IMR-90 (cell line): ENCODE measurements around the gene TMED10. TPM values are rescaled to one million over a fixed set of nuclear protein-coding genes. Genes with fewer than 3 reads are reported as not detected.

Experiments
- ATAC-seq: fragments of 200-7000 bp; cut with Tn5 transposase; 2 replicates; pipeline ENCODE4 v1.9.1; 2020; ENCODE audit warnings: low read depth, mild to moderate bottlenecking, moderate library complexity
- BruUV-seq: library from RNA; stranded (reverse); fragments of 400-500 nt; replicated peaks from 2 replicates; lab custom pipeline; 2021; lab: Mats Ljungman, UMichigan
- CTCF ChIA-PET: fragments of 300-600 bp; formaldehyde crosslinking; extraction: SDS; loops from one replicate; lab custom pipeline; 2021; ENCODE audit warnings: antibody characterized with exemption; lab: Yijun Ruan, JAX
- POLR2A ChIA-PET: fragments of 300-600 bp; sonication (Branson Sonifier 250); formaldehyde crosslinking; loops from one replicate; lab custom pipeline; 2022; ENCODE audit warnings: antibody characterized with exemption; ENCODE audit not compliant: unreplicated experiment; lab: Charles Lee
- DNase-seq: peaks from one replicate; pipeline ENCODE4 v3.0.0; 2013
- H2AFZ ChIP-seq: replicated peaks from 2 replicates; pipeline ENCODE3; 2013; ENCODE audit warnings: low read length, mild to moderate bottlenecking; ENCODE audit not compliant: poor library complexity
- H2AK5ac ChIP-seq: 2 replicates; pipeline ENCODE4 v1.6.1; 2013; ENCODE audit warnings: low read depth, low read length, inconsistent platforms
- H2AK9ac ChIP-seq: replicated peaks from 2 replicates; pipeline ENCODE3; 2013; ENCODE audit warnings: mild to moderate bottlenecking, low read depth, low read length, moderate library complexity; ENCODE audit not compliant: poor library complexity
- H2BK120ac ChIP-seq: 2 replicates; pipeline ENCODE4 v1.6.1; 2013; ENCODE audit warnings: low read depth, low read length, inconsistent platforms
- H2BK15ac ChIP-seq: 3 replicates; pipeline ENCODE4 v1.6.1; 2013; ENCODE audit warnings: low read depth, low read length, inconsistent platforms
- H2BK20ac ChIP-seq: 2 replicates; pipeline ENCODE4 v1.6.1; 2013; ENCODE audit warnings: low read depth, mild to moderate bottlenecking, inconsistent platforms, low read length, moderate library complexity
- H2BK5ac ChIP-seq: 2 replicates; pipeline ENCODE4 v1.6.1; 2013; ENCODE audit warnings: mild to moderate bottlenecking, low read depth, low read length, inconsistent platforms; ENCODE audit not compliant: poor library complexity, severe bottlenecking
- H3K14ac ChIP-seq: replicated peaks from 2 replicates; pipeline ENCODE4 v1.6.1; 2013; ENCODE audit warnings: low read depth, low read length, inconsistent platforms
- H3K18ac ChIP-seq: 2 replicates; pipeline ENCODE4 v1.6.1; 2013; ENCODE audit warnings: low read depth, low read length, control low read depth
- H3K23ac ChIP-seq: 2 replicates; pipeline ENCODE4 v1.6.1; 2013; ENCODE audit warnings: low read depth, low read length, inconsistent platforms
- H3K27ac ChIP-seq: 2 replicates; pipeline ENCODE4 v1.5.1; 2013; ENCODE audit warnings: mild to moderate bottlenecking, control low read depth, low read length; ENCODE audit not compliant: insufficient read depth
- H3K27me3 ChIP-seq: 2 replicates; pipeline ENCODE4 v1.6.1; 2013; ENCODE audit warnings: low read length; ENCODE audit not compliant: control insufficient read depth, insufficient read depth
- H3K36me3 ChIP-seq: 2 replicates; pipeline ENCODE4 v1.6.1; 2013; ENCODE audit warnings: low read length, mixed read lengths; ENCODE audit not compliant: control insufficient read depth, insufficient read depth
- H3K4ac ChIP-seq: 2 replicates; pipeline ENCODE4 v1.6.1; 2013; ENCODE audit warnings: low read depth, low read length, inconsistent platforms
- H3K4me1 ChIP-seq: 2 replicates; pipeline ENCODE4 v1.6.1; 2013; ENCODE audit warnings: low read length, mixed read lengths; ENCODE audit not compliant: control insufficient read depth, insufficient read depth
- H3K4me2 ChIP-seq: 2 replicates; pipeline ENCODE4 v1.6.1; 2013; ENCODE audit warnings: low read depth, mild to moderate bottlenecking, control low read depth, low read length, moderate library complexity
- H3K4me3 ChIP-seq: 2 replicates; pipeline ENCODE4 v1.5.1; 2013; ENCODE audit warnings: low read depth, mild to moderate bottlenecking, control low read depth, low read length, moderate library complexity; ENCODE audit not compliant: insufficient read depth
- H3K56ac ChIP-seq: 2 replicates; pipeline ENCODE4 v1.6.1; 2013; ENCODE audit warnings: low read length, inconsistent platforms; ENCODE audit not compliant: insufficient read depth; ENCODE audit errors: extremely low read depth
- H3K79me1 ChIP-seq, 2 experiments: 2 replicates each; pipeline ENCODE4 v1.6.1; 2013; ENCODE audit warnings: low read length in 2 of 2, inconsistent platforms in 1 of 2, low read depth in 1 of 2
- H3K9ac ChIP-seq: 2 replicates; pipeline ENCODE4 v1.6.1; 2013; ENCODE audit warnings: low read depth, low read length, control low read depth
- H3K9me1 ChIP-seq: 2 replicates; pipeline ENCODE4 v1.6.1; 2013; ENCODE audit warnings: low read length, inconsistent platforms; ENCODE audit not compliant: insufficient read depth
- H3K9me3 ChIP-seq: 2 replicates; pipeline ENCODE4 v1.6.1; 2013; ENCODE audit warnings: low read length; ENCODE audit not compliant: control insufficient read depth, insufficient read depth
- H4K20me1 ChIP-seq: 2 replicates; pipeline ENCODE4 v1.6.1; 2013; ENCODE audit warnings: low read length, inconsistent platforms; ENCODE audit not compliant: insufficient read depth
- H4K5ac ChIP-seq: 2 replicates; pipeline ENCODE4 v1.6.1; 2013; ENCODE audit warnings: mild to moderate bottlenecking, low read depth, low read length, control low read depth
- H4K8ac ChIP-seq, 2 experiments: 2 replicates each; pipeline ENCODE4 v1.6.1; 2013; ENCODE audit warnings: low read depth in 2 of 2, low read length in 2 of 2, control low read depth in 1 of 2, inconsistent platforms in 1 of 2
- H4K91ac ChIP-seq: 2 replicates; pipeline ENCODE4 v1.6.1; 2013; ENCODE audit warnings: low read depth, low read length, inconsistent platforms; ENCODE audit not compliant: insufficient read depth
- ELK1 ChIP-seq: fragments of 150-350 bp; IDR thresholded peaks from 2 replicates; pipeline ENCODE4 v1.6.1; 2016; ENCODE audit warnings: low read depth, mild to moderate bottlenecking, low read length, moderate library complexity, borderline replicate concordance
- MAZ ChIP-seq: IDR thresholded peaks from 2 replicates; pipeline ENCODE4 v1.6.1; 2012; ENCODE audit warnings: low read depth, mild to moderate bottlenecking, low read length, improper control_type of control experiment, moderate library complexity, borderline replicate concordance
- NFE2L2 ChIP-seq: fragments of 150-350 bp; IDR thresholded peaks from 2 replicates; pipeline ENCODE4 v1.6.1; 2016; ENCODE audit warnings: low read depth, mild to moderate bottlenecking, low read length
- WGBS, 2 experiments: methylation state at CpG; one replicate each; pipeline versions ENCODE4 v1.1.5 to v1.1.7; 2013; ENCODE audit warnings: missing lambda C conversion rate in 2 of 2; ENCODE audit not compliant: insufficient read length in 1 of 2; ENCODE audit errors: extremely low coverage in 2 of 2; 5-methylcytosine and 5-hydroxymethylcytosine counted together
- dilution Hi-C: fragments of 300-500 bp; cut with HindIII; formaldehyde crosslinking; loops from one replicate; pipeline ENCODE4 v1.14.3; 2018; ENCODE audit warnings: low sequenced_read_pairs; ENCODE audit not compliant: unreplicated experiment
- in situ Hi-C: fragments of 300-500 bp; cut with MboI; formaldehyde crosslinking; loops from 3 replicates; pipeline ENCODE4 v1.14.3; 2019; ENCODE audit warnings: low sequenced_read_pairs, inconsistent platforms, mixed read lengths
- intact Hi-C: fragments of 100-400 bp; cut with micrococcal nuclease; formaldehyde crosslinking; loops from 2 replicates; pipeline ENCODE4 v1.10.0; 2022
- polyA plus RNA-seq, 3 experiments: library from polyadenylated mRNA; depleted of rRNA; stranded (reverse); fragments of >200 nt; gene quantifications; 2 replicates each; pipeline ENCODE4 v1.2.3, GENCODE V29; 2012; ENCODE audit warnings: low replicate concordance in 1 of 3
- total RNA-seq: library from RNA; depleted of rRNA; stranded (reverse); fragments of >200 nt; gene quantifications from 2 replicates; pipeline ENCODE4 v1.2.3, GENCODE V29; 2012

TMED10 gene
- total and polyA plus RNA-seq, 2 of the 4 experiments (the other 2 are of a cell fraction): 254 to 441 TPM

- 80% methylated on average over 2 of the region's 3 CpGs; no CpG with 5 or more reads in 1 of the 2 experiments for WGBS, 2 experiments
- POLR2A ChIA-PET: no interaction called here
These were observed 86.1 kb downstream of the TMED10 start for GRCh38 chr14:75090353-75090752.

More at GRCh38 chr14:75090353-75090752, 86.1 kb downstream of the TMED10 start:
- H4K8ac ChIP-seq: no peak overlapping the region
- H4K20me1 ChIP-seq: no peaks in the 10 kb centered on the region
- H3K9me1 ChIP-seq: no peaks in the 10 kb centered on the region
- intact Hi-C loops: no loop called here
- H3K4me2 ChIP-seq: no peak overlapping the region
- peak overlapping the region; percentile 42; the same call in 1 of the 2 replicates for H3K27ac ChIP-seq
- H2BK120ac ChIP-seq: no peak overlapping the region
- H2AFZ ChIP-seq: no peak overlapping the region
- no peak overlapping the region for H3K18ac ChIP-seq
- H3K4ac ChIP-seq: no peak overlapping the region
- H2AK5ac ChIP-seq: no peak overlapping the region
- ATAC-seq (peak; percentile 42), DNase-seq (peak; percentile 66)
- TF ChIP-seq NFE2L2 (peak; percentile 56; the same call in 1 of the 2 replicates), MAZ (no peak), ELK1 (no peak)
- no peak overlapping the region for H3K23ac ChIP-seq
- H3K36me3 ChIP-seq: peaks cover 18% of the 10 kb centered on the region
- CTCF ChIA-PET: interaction anchor here (0.6 to 0.8 kb wide), 2 partner anchors 17 to 214 kb away, joined by 3 to 4 read pairs; no protein-coding TSS in a partner anchor
- no peak overlapping the region for H2BK20ac ChIP-seq
- in situ Hi-C loops: no loop called here
- no peak overlapping the region for H2BK15ac ChIP-seq
- H4K91ac ChIP-seq: no peak overlapping the region
- H3K9ac ChIP-seq: no peak overlapping the region
- H4K5ac ChIP-seq: no peak overlapping the region
- no peak overlapping the region for H2AK9ac ChIP-seq
- H3K79me1 ChIP-seq: no peaks in the 10 kb centered on the region; a peak in 1 of 4 replicates
- no TSS peak for BruUV-seq
- no peaks in the 10 kb centered on the region for H3K27me3 ChIP-seq
- no peak overlapping the region for H3K4me3 ChIP-seq
- H2BK5ac ChIP-seq: no peak overlapping the region
- H3K14ac ChIP-seq: no peak overlapping the region
- H3K56ac ChIP-seq: no peak overlapping the region
- 0 out of 2 replicates have a peak, but pooled peaks cover 3% of the 10 kb centered on the region for H3K4me1 ChIP-seq
- H3K9me3 ChIP-seq: no peaks in the 10 kb centered on the region
- dilution Hi-C loops: no loop called here
